ENCODE results near the gene MPPED2. TPM values are rescaled to one million over a fixed set of nuclear protein-coding genes. Genes with fewer than 3 reads are reported as not detected.

MPPED2 gene
- total and polyA plus RNA-seq, 2 of the 13 experiments (the other 11 are each of a cell fraction or from before 2014, with no cell fraction given) = not detected

DNA sequence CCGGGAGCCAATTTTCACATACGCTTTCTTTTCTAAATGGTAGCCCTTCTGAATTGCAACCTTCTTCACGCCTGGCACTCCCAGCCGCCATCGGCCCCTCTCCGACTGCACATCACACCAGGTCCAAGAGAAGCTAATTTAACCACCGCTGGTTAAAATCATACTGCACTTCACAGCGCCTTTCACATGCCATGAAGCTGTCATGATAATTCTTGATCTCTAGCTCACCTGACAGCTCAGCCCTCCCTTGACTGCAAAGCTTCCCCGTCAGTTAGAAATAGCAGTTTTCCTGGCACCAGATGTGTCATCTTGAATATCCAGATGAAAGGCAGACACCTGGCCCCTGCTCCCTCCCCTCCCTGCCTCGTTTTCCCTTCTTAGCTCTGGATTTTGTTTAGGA, 161.8 kb downstream of the MPPED2 start (continued):
- TF ChIP-seq, protein P1, sequence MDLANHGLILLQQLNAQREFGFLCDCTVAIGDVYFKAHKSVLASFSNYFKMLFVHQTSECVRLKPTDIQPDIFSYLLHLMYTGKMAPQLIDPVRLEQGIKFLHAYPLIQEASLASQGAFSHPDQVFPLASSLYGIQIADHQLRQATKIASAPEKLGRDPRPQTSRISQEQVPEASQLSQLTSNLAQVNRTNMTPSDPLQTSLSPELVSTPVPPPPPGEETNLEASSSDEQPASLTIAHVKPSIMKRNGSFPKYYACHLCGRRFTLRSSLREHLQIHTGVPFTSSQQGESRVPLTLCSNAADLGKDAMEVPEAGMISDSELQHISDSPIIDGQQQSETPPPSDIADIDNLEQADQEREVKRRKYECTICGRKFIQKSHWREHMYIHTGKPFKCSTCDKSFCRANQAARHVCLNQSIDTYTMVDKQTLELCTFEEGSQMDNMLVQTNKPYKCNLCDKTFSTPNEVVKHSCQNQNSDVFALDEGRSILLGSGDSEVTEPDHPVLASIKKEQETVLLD (CRISPR knock-in tag; IDR thresholded peaks at IDR 0.05; ENCODE audit: low read depth) = no peak
- no peak for TF ChIP-seq ZNF160 (CRISPR knock-in tag; IDR thresholded peaks at IDR 0.05)
- no peak for TF ChIP-seq TGIF2 (CRISPR knock-in tag; IDR thresholded peaks at IDR 0.05)
- no peak for TF ChIP-seq SCMH1 (CRISPR knock-in tag; IDR thresholded peaks at IDR 0.05; ENCODE audit: borderline replicate concordance)
- no peak for TF ChIP-seq SMARCE1 (IDR thresholded peaks at IDR 0.05; ENCODE audit: borderline replicate concordance)
- no peak for TF ChIP-seq BHLHE40 (IDR thresholded peaks at IDR 0.05; ENCODE audit: low read length)
- TF ChIP-seq KDM1A (CRISPR knock-in tag; IDR thresholded peaks at IDR 0.05) = no peak

DNA sequence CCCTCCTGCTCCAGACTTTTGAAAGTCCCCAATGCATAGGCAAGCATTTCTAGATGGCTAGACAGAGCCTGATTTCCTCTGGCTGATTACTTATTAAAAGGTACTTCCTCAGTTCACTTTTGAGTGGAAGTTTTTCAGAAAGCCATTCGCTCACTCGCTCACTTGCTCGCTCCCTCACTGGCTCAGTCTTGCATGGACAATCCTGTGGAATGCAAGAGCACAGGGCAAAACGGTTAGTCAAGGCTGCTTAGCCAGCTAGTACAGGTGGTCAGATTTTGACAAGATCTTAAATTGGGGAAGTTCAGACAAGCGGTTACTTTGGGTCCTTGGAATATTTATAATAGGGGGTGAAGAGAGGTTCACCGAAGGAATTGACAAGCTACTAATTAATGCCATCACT, 162.3 kb downstream of the MPPED2 start:
- DNase-seq (ENCODE audit: low spot score) (no peak), FAIRE-seq (no peak), ATAC-seq (no peak)
- Histone ChIP-seq H4K20me1 (ENCODE audit: insufficient read depth, low read length) (no peaks in the 10 kb centered on the region), H3K27me3 (ENCODE audit: control insufficient read depth in 1 of 2, insufficient read depth in 2 of 2, low read length in 2 of 2) (peaks cover 0 to 3% of the 10 kb centered on the region in 2 experiments; a peak in 1 of 5 replicates), H3K4me2 (ENCODE audit: low read depth, low read length) (no peak overlapping the region), H3K9me3 (ENCODE audit: low read length) (no peaks in the 10 kb centered on the region), H3K4me1 (ENCODE audit: insufficient read depth, low read length) (0 out of 2 replicates have a peak, but pooled peaks cover 5% of the 10 kb centered on the region), H3K36me3 (replicated peaks in 1 of 2; ENCODE audit: control insufficient read depth in 1 of 2, insufficient read depth in 2 of 2, low read length in 2 of 2) (no peaks in the 10 kb centered on the region), H3K9ac (ENCODE audit: insufficient read depth, low read depth, low read length) (no peak overlapping the region), H3K79me2 (ENCODE audit: insufficient read depth, low read length) (no peaks in the 10 kb centered on the region), H3K27ac (ENCODE audit: extremely low read length, insufficient read depth, low read length) (no peak overlapping the region), H2AFZ (ENCODE audit: low read length) (no peak overlapping the region), H3K4me3 (replicated peaks in 1 of 3; ENCODE audit: insufficient read depth in 1 of 3, low read depth in 2 of 3, low read length in 3 of 3) (no peak overlapping the region)
- WGBS (ENCODE audit: low lambda C conversion rate) = 78% methylated on average over 6 of the region's 6 CpGs
- TF ChIP-seq HNF4G (IDR thresholded peaks at IDR 0.05; ENCODE audit: borderline replicate concordance, low read depth, low read length) (no peak), HNF4G (CRISPR knock-in tag; IDR thresholded peaks at IDR 0.05; ENCODE audit: borderline replicate concordance, low read depth) (no peak), XRCC5 (optimal IDR thresholded peaks at IDR 0.05; ENCODE audit: low read length) (no peak), ZFY (CRISPR knock-in tag; IDR thresholded peaks at IDR 0.05) (no peak), CBFB (CRISPR knock-in tag; IDR thresholded peaks at IDR 0.05) (no peak), GTF3A (CRISPR knock-in tag; conservative IDR thresholded peaks at IDR 0.05) (no peak), AGO2 (optimal IDR thresholded peaks at IDR 0.05; ENCODE audit: low read depth, low read length) (no peak), BCL6 (CRISPR knock-in tag; IDR thresholded peaks at IDR 0.05) (no peak)
- TF ChIP-seq, protein P2, sequence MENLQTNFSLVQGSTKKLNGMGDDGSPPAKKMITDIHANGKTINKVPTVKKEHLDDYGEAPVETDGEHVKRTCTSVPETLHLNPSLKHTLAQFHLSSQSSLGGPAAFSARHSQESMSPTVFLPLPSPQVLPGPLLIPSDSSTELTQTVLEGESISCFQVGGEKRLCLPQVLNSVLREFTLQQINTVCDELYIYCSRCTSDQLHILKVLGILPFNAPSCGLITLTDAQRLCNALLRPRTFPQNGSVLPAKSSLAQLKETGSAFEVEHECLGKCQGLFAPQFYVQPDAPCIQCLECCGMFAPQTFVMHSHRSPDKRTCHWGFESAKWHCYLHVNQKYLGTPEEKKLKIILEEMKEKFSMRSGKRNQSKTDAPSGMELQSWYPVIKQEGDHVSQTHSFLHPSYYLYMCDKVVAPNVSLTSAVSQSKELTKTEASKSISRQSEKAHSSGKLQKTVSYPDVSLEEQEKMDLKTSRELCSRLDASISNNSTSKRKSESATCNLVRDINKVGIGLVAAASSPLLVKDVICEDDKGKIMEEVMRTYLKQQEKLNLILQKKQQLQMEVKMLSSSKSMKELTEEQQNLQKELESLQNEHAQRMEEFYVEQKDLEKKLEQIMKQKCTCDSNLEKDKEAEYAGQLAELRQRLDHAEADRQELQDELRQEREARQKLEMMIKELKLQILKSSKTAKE (CRISPR knock-in tag; IDR thresholded peaks at IDR 0.05; ENCODE audit: borderline replicate concordance) = no peak
- POLR2A ChIA-PET = no interaction called here
- BruUV-seq (replicated peaks) = no TSS peak
- in situ Hi-C loops (cut with HindIII; ENCODE audit: extremely low pct_ligation_motif_present, low pct_unique_long_range_greater_than_20kb) = no loop called here
- intact Hi-C loops (cut with micrococcal nuclease; ENCODE audit: unreplicated experiment) = no loop called here
- CTCF ChIA-PET (ENCODE audit: low intra/inter-chr PET ratio, low total read pairs) = no interaction called here
